ENCODE results near the gene BNIP5. TPM values are rescaled to one million over a fixed set of nuclear protein-coding genes. Genes with fewer than 3 reads are reported as not detected.

BNIP5 gene
- total RNA-seq, 1 donor from 2014 or later = under 0.01 TPM

- peak; percentile 51 to 71 for DNase-seq (ENCODE audit: low spot score in 2 of 2)
- no peak for FAIRE-seq
These were observed 34.3 kb downstream of the BNIP5 start for GRCh38 chr6:36302227-36302976.

DNA sequence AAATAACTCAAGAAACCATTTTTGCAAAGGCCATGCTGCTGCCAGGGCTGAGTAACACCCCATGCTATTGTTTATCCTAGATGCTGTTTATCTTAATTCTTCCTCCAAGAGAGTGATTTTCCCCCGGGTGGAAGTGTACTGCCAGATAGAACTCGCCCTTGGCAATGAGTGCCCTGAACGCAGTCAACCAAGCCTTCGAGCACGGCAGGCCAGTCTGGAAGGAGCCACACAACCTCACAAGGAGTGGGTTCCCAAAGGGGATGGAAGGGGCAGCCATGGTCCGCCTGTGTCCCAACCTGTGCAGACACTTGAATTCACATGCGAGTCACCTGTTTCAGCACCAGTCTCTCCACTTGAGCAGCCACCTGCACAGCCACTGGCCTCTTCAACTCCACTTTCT lies 34.9 kb downstream of the BNIP5 start:
- no peak for FAIRE-seq
- no peak for DNase-seq (ENCODE audit: low spot score in 2 of 2)

- FAIRE-seq = no peak
- no peak for DNase-seq (ENCODE audit: low spot score in 2 of 2)
These were observed 35.5 kb downstream of the BNIP5 start for GRCh38 chr6:36301085-36301658.

- no peak for FAIRE-seq
- no peak for DNase-seq (ENCODE audit: low spot score in 2 of 2)
These were observed 38.7 kb downstream of the BNIP5 start for GRCh38 chr6:36298027-36298426.

GRCh38 chr6:36297511-36297910 lies 39.2 kb downstream of the BNIP5 start:
- FAIRE-seq = no peak
- no peak for DNase-seq (ENCODE audit: low spot score in 2 of 2)

DNA sequence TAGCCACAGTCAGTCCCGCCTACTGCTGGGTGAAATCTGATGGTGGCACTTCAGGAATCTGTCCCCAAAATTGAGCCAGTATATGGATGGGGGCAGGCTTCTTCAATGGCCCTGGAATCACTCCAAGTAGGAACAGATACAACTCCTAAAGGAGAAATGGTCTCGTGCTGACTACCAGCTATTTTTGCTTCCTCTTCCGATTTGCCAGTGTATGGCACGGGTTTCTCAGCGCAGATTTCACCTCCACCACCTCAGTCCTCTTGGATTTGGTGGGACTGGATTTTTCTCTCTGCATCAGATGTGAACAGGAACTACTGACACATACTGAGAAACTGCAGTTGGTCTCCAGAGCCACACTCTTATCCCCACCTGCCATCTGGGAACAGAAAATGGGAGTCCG lies 39.6 kb downstream of the BNIP5 start:
- no peak for DNase-seq (ENCODE audit: low spot score in 2 of 2)
- FAIRE-seq = no peak

GRCh38 chr6:36296240-36296639 lies 40.4 kb downstream of the BNIP5 start:
- FAIRE-seq = no peak
- no peak for DNase-seq (ENCODE audit: low spot score in 2 of 2)

DNA sequence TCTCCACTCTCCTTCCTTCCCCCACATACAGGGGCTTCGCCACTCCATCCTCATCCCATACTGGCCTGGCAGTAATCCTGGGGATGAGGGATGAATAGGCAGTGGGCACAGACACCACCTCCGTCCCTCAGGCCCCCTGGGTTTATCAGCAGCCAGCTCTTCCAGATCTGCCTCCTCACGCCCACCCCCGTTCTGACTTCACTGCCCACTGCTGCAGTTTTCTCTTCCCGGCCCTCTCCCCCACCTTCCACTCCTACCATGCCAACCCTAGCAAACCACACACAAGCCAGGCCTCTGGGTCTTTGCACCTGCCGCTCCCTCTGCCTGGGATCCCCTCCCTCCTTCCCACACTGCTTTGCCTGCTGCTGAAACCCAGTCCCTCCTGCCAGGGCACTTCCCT lies 44.5 kb downstream of the BNIP5 start:
- no peak for FAIRE-seq

DNA sequence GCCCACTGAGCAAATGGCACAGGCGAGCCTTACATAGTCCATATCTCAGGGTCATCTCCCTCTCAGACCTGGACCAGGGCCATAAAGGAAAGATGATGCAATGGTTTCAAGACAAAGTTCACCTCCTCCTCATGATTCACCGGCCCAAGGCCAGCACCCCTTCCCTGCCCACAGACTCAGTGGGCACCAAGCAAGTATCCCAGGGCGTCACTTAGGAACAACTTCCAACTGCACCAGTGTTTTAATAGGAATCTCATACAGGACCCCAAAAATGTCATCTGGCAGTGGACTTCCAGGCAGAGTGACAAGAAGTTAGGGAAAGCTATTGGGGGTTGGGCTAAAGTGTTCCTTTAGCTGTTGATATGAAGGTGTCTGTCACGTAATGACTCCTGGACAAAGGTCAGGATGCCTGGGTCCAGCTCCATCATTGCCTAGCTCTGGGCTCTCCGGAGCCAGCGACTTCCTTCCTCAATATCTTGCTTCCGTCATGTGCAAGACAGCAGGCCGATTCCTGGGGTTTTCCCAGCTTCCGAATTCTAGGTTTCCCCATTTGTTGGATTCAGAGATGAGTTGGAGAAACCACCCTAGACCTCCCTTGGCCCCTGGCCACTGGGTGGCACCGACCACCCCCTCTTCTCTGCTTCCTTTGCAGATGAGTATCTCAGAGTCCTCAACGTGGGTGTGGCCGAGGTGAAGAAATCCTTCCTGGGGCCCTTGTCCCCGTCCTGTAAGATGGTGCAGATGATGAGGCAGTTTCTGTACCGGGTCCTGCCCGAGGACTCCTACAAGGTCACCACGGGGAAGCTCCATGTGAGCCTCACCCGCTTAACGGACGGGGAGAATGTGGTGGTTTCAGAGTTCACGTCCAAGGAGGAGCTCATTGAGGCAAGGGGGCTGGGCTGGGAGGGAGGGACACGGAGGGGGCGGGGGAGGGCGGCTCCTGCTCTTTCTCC lies 45.7 kb downstream of the BNIP5 start:
- no peak for FAIRE-seq
- DNase-seq (ENCODE audit: low spot score in 2 of 2) = no peak

More for the DNA sequence above, 44.5 kb downstream of the BNIP5 start:
- DNase-seq (ENCODE audit: low spot score in 2 of 2) = no peak

DNA sequence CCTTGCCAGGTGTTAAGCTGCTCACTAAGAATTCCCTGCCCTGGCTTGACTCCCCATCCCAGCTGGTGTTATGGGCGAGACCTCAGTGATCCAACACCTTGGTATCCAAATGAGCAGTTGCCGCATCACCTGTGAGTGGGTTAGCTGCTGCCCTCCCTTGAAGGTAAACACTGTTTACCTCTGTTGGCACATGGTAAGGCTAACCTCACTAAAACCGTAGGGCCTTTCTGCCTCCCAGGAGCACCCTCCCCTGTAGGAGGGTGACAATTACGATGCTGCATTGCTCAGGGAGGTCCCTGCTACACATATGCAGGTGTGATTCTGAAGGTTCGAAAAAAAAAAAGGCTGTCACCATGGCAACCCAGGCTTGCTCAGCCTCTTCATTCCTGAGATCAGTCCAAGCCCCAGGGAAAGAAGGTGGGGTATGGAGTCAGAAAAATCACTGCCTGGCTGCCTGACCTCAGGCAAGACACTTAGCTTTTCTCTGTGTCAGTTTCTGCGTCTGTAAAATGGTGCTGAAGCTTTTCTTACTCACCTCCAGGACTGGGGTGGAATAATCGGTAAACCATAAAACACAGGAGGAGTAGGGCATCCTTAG lies 47.3 kb downstream of the BNIP5 start:
- DNase-seq (ENCODE audit: low spot score in 2 of 2) = no peak
- no peak for FAIRE-seq

DNA sequence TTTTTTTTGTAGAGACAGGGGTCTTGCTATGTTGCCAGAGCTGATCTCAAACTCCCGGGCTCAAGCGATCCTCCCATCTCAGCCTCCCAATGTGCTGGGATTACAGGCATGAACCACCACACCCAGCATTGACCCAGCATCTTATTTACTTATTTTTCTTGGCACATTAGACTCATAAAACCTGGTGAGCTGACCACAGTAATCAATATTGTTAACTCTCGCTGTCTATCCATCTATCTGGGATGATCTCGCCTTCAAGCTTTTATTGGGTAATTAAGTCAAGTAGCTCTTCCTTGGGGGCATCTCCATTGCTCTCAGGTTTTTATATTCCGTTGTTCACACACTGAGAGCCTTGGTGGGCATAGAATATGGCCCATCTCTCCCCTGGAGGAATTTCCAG lies 49.8 kb downstream of the BNIP5 start:
- FAIRE-seq (no peak), DNase-seq (ENCODE audit: low spot score in 2 of 2) (no peak)

DNA sequence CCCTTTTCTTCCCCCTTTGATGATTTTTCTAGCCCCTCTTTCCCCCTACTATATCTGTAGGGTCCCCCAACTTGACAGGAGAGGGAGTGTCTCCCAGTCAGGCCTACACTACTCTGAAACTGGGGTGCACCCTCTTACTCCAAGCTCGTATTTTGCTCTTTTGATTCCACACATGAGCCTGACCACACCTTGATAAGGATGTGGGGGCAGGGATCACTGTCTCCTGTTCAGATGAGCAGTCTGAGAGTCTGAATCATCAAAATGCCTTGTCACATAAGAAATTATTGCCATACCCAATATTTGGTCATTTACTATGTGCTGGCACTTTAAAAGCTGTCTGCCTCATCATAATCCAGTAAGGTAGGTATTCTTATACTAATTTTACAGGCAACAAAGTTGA lies 50.9 kb downstream of the BNIP5 start:
- FAIRE-seq (no peak), DNase-seq (ENCODE audit: low spot score in 2 of 2) (no peak)

DNA sequence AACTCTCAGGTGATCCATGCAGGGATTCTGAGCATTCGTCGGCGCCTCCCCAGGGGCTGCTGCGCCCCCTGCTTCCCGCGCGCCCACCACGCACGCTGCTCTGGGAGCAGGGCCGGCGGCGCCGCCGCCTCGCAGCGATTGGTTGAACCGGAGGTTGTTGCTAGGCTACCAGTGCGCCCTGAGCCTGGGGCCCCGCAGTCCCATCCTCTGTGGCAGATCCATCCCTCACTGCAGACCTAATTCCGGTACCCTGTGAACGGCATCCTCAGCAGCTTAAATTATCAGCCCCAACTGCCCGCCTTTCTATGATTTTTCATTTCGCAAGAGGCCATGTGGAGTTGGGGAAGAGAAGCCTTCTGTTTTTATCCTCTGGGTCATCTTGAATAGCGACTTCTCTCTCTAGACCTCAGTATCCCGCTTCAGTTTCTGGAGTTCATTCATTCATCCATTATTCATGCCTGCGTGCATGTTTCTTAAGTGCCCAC lies 51.5 kb downstream of the BNIP5 start:
- no peak for FAIRE-seq
- DNase-seq (ENCODE audit: low spot score in 2 of 2) = peak; percentile 30 to 53

DNA sequence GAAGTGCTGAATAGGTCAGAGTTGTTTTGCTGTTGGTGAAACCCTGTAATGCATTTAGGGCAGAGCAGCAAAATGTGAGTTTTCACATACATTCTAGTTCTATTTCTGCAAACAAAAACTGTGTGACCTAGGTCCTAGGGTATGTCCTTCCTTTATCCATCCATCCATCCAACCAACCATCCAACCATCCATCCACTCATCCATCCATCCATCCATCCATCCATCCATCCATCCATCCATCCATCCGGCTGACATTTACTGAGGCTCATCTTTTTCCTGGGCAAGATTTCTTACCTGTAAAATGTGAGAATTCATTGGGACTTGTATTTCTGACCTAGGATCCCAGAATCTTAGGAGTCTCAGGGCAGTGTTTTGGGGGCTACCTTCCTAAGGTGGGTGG lies 52.3 kb downstream of the BNIP5 start:
- FAIRE-seq = no peak
- DNase-seq (ENCODE audit: low spot score in 2 of 2) = no peak

GRCh38 chr6:36283608-36284007 lies 53.1 kb downstream of the BNIP5 start:
- no peak for FAIRE-seq
- DNase-seq (ENCODE audit: low spot score in 2 of 2) = no peak

DNA sequence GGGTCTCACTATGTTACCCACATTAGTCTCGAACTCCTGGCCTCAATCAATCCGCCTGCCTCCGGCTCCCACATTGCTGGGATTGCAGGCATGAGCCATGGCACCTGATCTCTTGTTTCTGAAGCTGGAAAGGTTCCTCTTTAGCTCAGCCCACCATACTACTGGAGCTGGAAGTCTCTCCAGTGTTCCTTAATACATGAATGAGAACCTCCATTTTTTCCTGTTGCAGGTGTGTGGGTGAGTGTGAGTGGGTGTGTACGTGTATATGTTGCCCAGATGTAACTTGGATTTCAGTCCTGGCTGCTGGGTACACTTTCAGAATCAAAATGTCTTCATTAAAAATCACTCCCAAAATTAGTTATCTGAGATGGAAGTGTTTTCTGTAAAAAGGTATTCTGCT lies 55.7 kb downstream of the BNIP5 start:
- no peak for DNase-seq (ENCODE audit: low spot score in 2 of 2)
- FAIRE-seq = no peak

DNA sequence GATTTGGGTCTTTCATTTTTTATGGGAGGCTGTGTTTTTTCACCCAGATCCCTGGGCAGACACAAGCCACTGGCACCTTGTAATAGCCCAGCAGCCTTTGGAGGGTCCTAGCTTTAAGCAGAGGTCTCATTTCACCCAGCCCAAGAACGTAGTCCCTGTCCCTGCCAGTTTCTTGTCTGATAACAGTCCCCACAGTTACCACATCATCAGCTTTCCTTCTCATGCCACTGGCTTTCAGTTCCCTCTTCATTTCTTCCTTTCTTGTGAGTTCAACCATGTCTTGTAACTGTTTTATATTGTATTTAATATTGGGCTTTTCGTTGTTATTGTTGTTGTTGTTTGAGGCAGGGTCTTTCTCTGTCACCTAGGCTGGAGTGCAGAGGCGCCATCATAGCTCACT lies 56.2 kb downstream of the BNIP5 start:
- DNase-seq (ENCODE audit: low spot score in 2 of 2) (no peak), FAIRE-seq (no peak)

GRCh38 chr6:36277946-36278470 lies 58.7 kb downstream of the BNIP5 start:
- FAIRE-seq (no peak), DNase-seq (ENCODE audit: low spot score in 2 of 2) (no peak)

DNA sequence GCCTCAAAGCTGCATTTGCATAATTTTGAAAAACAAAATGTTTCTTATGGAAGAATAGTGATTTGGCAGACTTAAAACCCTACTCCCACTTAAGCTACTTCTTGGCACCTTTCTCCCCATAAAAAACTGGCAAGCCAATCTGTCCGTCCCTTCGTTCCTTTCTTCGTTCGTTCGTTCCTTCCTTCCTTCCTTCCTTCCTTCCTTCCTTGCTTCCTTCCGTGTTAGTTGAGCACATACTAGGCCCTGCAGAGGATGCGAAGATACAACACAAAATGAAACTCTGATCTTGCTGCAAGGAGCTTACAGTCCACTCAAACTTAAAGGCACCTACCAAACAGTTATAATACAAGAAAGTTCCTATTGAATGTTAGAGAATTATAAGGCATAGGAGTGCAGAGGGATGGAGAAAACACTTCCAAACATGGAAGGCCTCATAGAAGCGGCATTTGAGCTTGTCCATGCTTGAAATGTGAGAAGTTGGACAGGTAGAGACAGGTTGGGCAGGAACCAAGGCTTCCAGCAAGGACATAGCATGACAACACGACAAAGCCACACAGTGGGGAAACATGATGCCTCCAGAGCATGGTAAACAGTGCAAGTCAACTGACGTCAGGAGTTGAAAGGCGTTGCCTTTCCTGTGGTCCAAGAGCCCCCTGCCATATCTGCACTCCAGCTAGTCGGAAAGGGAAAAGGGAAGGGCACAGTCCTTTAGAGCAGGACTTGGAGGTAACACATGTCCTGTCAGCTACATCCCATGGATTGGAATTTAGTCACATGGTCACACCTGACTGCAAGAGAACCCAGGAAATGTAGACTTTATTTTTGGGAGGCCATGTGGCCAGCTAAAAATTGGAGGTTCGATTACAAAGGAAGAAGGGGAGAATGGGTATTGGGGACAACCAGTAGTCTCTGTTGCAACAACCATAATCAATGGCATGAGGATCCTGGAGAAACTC lies 59.8 kb downstream of the BNIP5 start:
- no peak for FAIRE-seq
- no peak for DNase-seq (ENCODE audit: low spot score in 2 of 2)

Data from frontal cortex (tissue), 4 donors.